ENCODE measurements around the gene CDC25B.

- peak in 3 of 4 experiments; percentile 38 to 80 (median 58) for TF ChIP-seq CTCF (IDR thresholded peaks at IDR 0.05)
- TF ChIP-seq POLR2A (IDR thresholded peaks at IDR 0.05): no peak
- TF ChIP-seq EP300 (IDR thresholded peaks at IDR 0.05): no peak
These were observed 46.2 kb upstream of the CDC25B start for GRCh38 chr20:3749689-3750531.

Data from gastroesophageal sphincter (tissue), 3 donors.